Stimulated activated naive CD4-positive, alpha-beta T cell treated with Interleukin-2 at 50 U/mL for 16 hours (primary cell): ENCODE data around the gene CCDC127.
"Not testable (repeated sequence)": the region's sequence is repeated elsewhere in the genome, so short reads cannot be mapped to it uniquely, and the experiment has no call there.

Source experiments
- DNase-seq: peaks from one replicate; lab custom pipeline; 2025; lab: John Stamatoyannopoulos, UW

CCDC127 gene

GRCh38 chr5:217494-218456 is at the start of gene CCDC127, which contains the start of gene SDHA:
CCDC127 (minus strand) TSS chr5:218153; CDS start chr5:216849, 1,304 bp downstream.
SDHA (plus strand) TSS chr5:218320; CDS start chr5:218356, 36 bp downstream.
- DNase-seq, result peak; percentile 95

- DNase-seq, result no peak
Observed at GRCh38 chr5:267716-268115, 49.8 kb upstream of the CCDC127 start.

- DNase-seq, result not testable (repeated sequence)
Observed at GRCh38 chr5:266311-267026, 48.5 kb upstream of the CCDC127 start.

GRCh38 chr5:264338-264737 is 46.4 kb upstream of the CCDC127 start:
- no peak for DNase-seq

GRCh38 chr5:263275-263974 is 45.5 kb upstream of the CCDC127 start:
- not testable (repeated sequence) for DNase-seq

- no peak for DNase-seq
Observed at GRCh38 chr5:257148-257547, 39.2 kb upstream of the CCDC127 start.

GRCh38 chr5:256347-256746 is 38.4 kb upstream of the CCDC127 start:
- not testable (repeated sequence) for DNase-seq

- not testable (repeated sequence) for DNase-seq
Observed at GRCh38 chr5:255116-255515, 37.2 kb upstream of the CCDC127 start.

- DNase-seq, result not testable (repeated sequence)
Observed at GRCh38 chr5:254322-254721, 36.4 kb upstream of the CCDC127 start.

- no peak for DNase-seq
Observed at GRCh38 chr5:252546-252945, 34.6 kb upstream of the CCDC127 start.

- not testable (repeated sequence) for DNase-seq
Observed at GRCh38 chr5:251975-252374, 34.0 kb upstream of the CCDC127 start.

- DNase-seq, result not testable (repeated sequence)
Observed at GRCh38 chr5:251538-251937, 33.6 kb upstream of the CCDC127 start.

- DNase-seq, result not testable (repeated sequence)
Observed at GRCh38 chr5:251016-251415, 33.1 kb upstream of the CCDC127 start.

GRCh38 chr5:250396-250795 is 32.4 kb upstream of the CCDC127 start:
- DNase-seq, result not testable (repeated sequence)

GRCh38 chr5:245717-246116 is 27.8 kb upstream of the CCDC127 start:
- DNase-seq, result not testable (repeated sequence)

- not testable (repeated sequence) for DNase-seq
Observed at GRCh38 chr5:243683-244367, 25.9 kb upstream of the CCDC127 start.

GRCh38 chr5:241045-241669 is 23.2 kb upstream of the CCDC127 start:
- not testable (repeated sequence) for DNase-seq

- DNase-seq, result not testable (repeated sequence)
Observed at GRCh38 chr5:240550-240949, 22.6 kb upstream of the CCDC127 start.

- DNase-seq, result not testable (repeated sequence)
Observed at GRCh38 chr5:237931-238330, 20.0 kb upstream of the CCDC127 start.

- not testable (repeated sequence) for DNase-seq
Observed at GRCh38 chr5:235527-235926, 17.6 kb upstream of the CCDC127 start.

GRCh38 chr5:234450-234849 is 16.5 kb upstream of the CCDC127 start:
- no peak for DNase-seq
